Neural cell (in vitro differentiated cells): ENCODE results near the gene XDH. TPM values are rescaled to one million over a fixed set of nuclear protein-coding genes. Genes with fewer than 3 reads are reported as not detected.

Experiments used
- H2AFZ ChIP-seq: fragments of 200-600, 300-800 bp; sonication (generic), shearing (Covaris generic); 2 replicates; pipeline ENCODE4 v1.6.0; 2014; ENCODE audit warnings: low read depth, mild to moderate bottlenecking, antibody characterized with exemption, low read length, moderate library complexity
- H3F3A ChIP-seq: fragments of 200-600 bp; shearing (Covaris generic); 2 replicates; pipeline ENCODE4 v1.6.1; 2016; ENCODE audit warnings: mild to moderate bottlenecking, moderate library complexity, mixed read lengths, antibody characterized with exemption, low read length; ENCODE audit not compliant: insufficient read depth, poor library complexity, severe bottlenecking
- H3K27ac ChIP-seq: fragments of 200-600, 300-800 bp; sonication (generic), shearing (Covaris generic); 2 replicates; pipeline ENCODE4 v1.5.1; 2014; ENCODE audit warnings: mild to moderate bottlenecking, low read length, moderate library complexity
- H3K27me3 ChIP-seq: fragments of 300-800, 200-600 bp; sonication (generic), shearing (Covaris generic); 2 replicates; pipeline ENCODE4 v1.6.0; 2014; ENCODE audit warnings: mild to moderate bottlenecking, low read depth, low read length, moderate library complexity; ENCODE audit not compliant: insufficient read depth
- H3K36me3 ChIP-seq: fragments of 300-800, 200-600 bp; sonication (generic), shearing (Covaris generic); 2 replicates; pipeline ENCODE4 v1.5.1; 2014; ENCODE audit warnings: mild to moderate bottlenecking, antibody characterized with exemption, low read length, moderate library complexity; ENCODE audit not compliant: insufficient read depth
- H3K4me2 ChIP-seq: fragments of 300-800, 200-600 bp; sonication (generic), shearing (Covaris generic); 2 replicates; pipeline ENCODE4 v1.6.0; 2014; ENCODE audit warnings: mild to moderate bottlenecking, low read length
- H3K4me3 ChIP-seq: fragments of 300-800, 200-600 bp; sonication (generic), shearing (Covaris generic); 2 replicates; pipeline ENCODE4 v1.5.1; 2014; ENCODE audit warnings: mild to moderate bottlenecking, low read length, moderate library complexity
- H3K79me2 ChIP-seq: fragments of 200-600 bp; shearing (Covaris generic); replicated peaks from 2 replicates; pipeline ENCODE4 v1.6.0; 2014; ENCODE audit warnings: mild to moderate bottlenecking, low read length, moderate library complexity; ENCODE audit not compliant: insufficient read depth
- H3K9ac ChIP-seq: fragments of 300-800, 200-600 bp; sonication (generic), shearing (Covaris generic); 2 replicates; pipeline ENCODE4 v1.6.1; 2016; ENCODE audit warnings: mild to moderate bottlenecking, low read length, mixed read lengths
- H3K9me2 ChIP-seq: fragments of 200-600 bp; shearing (Covaris generic); 2 replicates; pipeline ENCODE4 v1.6.1; 2016; ENCODE audit warnings: mild to moderate bottlenecking, low read length, mixed read lengths; ENCODE audit not compliant: insufficient read depth
- H3K9me3 ChIP-seq: fragments of 200-600, 300-800 bp; sonication (generic), shearing (Covaris generic); 2 replicates; pipeline ENCODE4 v1.6.1; 2016; ENCODE audit warnings: mild to moderate bottlenecking, mixed run types, low read length, moderate library complexity, mixed read lengths
- H4K20me1 ChIP-seq: fragments of 200-600 bp; shearing (Covaris generic); 2 replicates; pipeline ENCODE4 v1.6.1; 2016; ENCODE audit warnings: mild to moderate bottlenecking, mixed run types; ENCODE audit not compliant: insufficient read depth
- CTCF ChIP-seq: fragments of 450-650 bp; IDR thresholded peaks from 2 replicates; pipeline ENCODE4 v1.5.1; 2014; ENCODE audit warnings: antibody characterized with exemption, mild to moderate bottlenecking, moderate library complexity; ENCODE audit not compliant: poor library complexity, severe bottlenecking
- EP300 ChIP-seq: fragments of 450-650 bp; conservative IDR thresholded peaks from 2 replicates; pipeline ENCODE4 v1.6.1; 2014; ENCODE audit warnings: antibody characterized with exemption, mild to moderate bottlenecking, moderate library complexity; ENCODE audit not compliant: poor library complexity, severe bottlenecking
- EZH2 ChIP-seq: fragments of 200-600, 300-800 bp; shearing (Covaris generic), sonication (generic); IDR thresholded peaks from 2 replicates; pipeline ENCODE4 v1.6.1; 2014; ENCODE audit warnings: antibody characterized with exemption, low read length, borderline replicate concordance, mild to moderate bottlenecking; ENCODE audit not compliant: insufficient read depth, poor library complexity, severe bottlenecking
- MXI1 ChIP-seq: fragments of 450-650 bp; conservative IDR thresholded peaks from 2 replicates; pipeline ENCODE4 v1.6.1; 2014; ENCODE audit warnings: antibody characterized with exemption, mild to moderate bottlenecking; ENCODE audit not compliant: poor library complexity, severe bottlenecking
- POLR2AphosphoS5 ChIP-seq: IDR thresholded peaks from 2 replicates; pipeline ENCODE4 v1.6.1; 2012
- RAD21 ChIP-seq: fragments of 450-650 bp; conservative IDR thresholded peaks from 2 replicates; pipeline ENCODE4 v1.6.1; 2014; ENCODE audit warnings: antibody characterized with exemption, mild to moderate bottlenecking, moderate library complexity
- REST ChIP-seq: IDR thresholded peaks from 2 replicates; pipeline ENCODE4 v1.6.1; 2012; ENCODE audit warnings: borderline replicate concordance
- SMC3 ChIP-seq: fragments of 450-650 bp; conservative IDR thresholded peaks from 2 replicates; pipeline ENCODE4 v1.6.1; 2014; ENCODE audit warnings: antibody characterized with exemption, mild to moderate bottlenecking, moderate library complexity; ENCODE audit not compliant: poor library complexity
- TAF1 ChIP-seq: IDR thresholded peaks from 2 replicates; pipeline ENCODE4 v1.6.1; 2012; ENCODE audit warnings: low read depth
- polyA plus RNA-seq: library from polyadenylated mRNA; depleted of rRNA; stranded (reverse); fragments of >200 nt; gene quantifications from 2 replicates; pipeline ENCODE4 v1.2.3, GENCODE V29; 2014

The XDH gene
- polyA plus RNA-seq, 1 donor from 2014 or later: 0.48 TPM

GRCh38 chr2:31378791-31379501 lies 35.6 kb downstream of the XDH start:
- Histone ChIP-seq H3K9ac (no peak overlapping the region), H3K79me2 (no peaks in the 10 kb centered on the region), H3F3A (no peaks in the 10 kb centered on the region), H2AFZ (no peak overlapping the region), H3K27me3 (no peaks in the 10 kb centered on the region), H3K9me3 (no peaks in the 10 kb centered on the region), H3K4me2 (no peak overlapping the region), H3K36me3 (no peaks in the 10 kb centered on the region), H4K20me1 (no peaks in the 10 kb centered on the region), H3K27ac (no peak overlapping the region), H3K9me2 (no peaks in the 10 kb centered on the region), H3K4me3 (no peak overlapping the region)
- TF ChIP-seq CTCF (no peak), RAD21 (no peak), TAF1 (no peak), MXI1 (no peak), POLR2AphosphoS5 (no peak), SMC3 (no peak), REST (no peak), EP300 (no peak), EZH2 (no peak)

- H3K27me3 ChIP-seq: no peaks in the 10 kb centered on the region
- no peaks in the 10 kb centered on the region for H3K9me3 ChIP-seq
- H3K36me3 ChIP-seq: no peaks in the 10 kb centered on the region
- H4K20me1 ChIP-seq: no peaks in the 10 kb centered on the region
- H3K9me2 ChIP-seq: no peaks in the 10 kb centered on the region
- H2AFZ ChIP-seq: no peak overlapping the region
- no peak overlapping the region for H3K4me3 ChIP-seq
- H3K27ac ChIP-seq: no peak overlapping the region
- TF ChIP-seq TAF1: no peak
- TF ChIP-seq RAD21: no peak
- no peak for TF ChIP-seq POLR2AphosphoS5
- TF ChIP-seq SMC3: no peak
- TF ChIP-seq CTCF: no peak
- no peak for TF ChIP-seq MXI1
- TF ChIP-seq EP300: no peak
- TF ChIP-seq REST: no peak
- no peak for TF ChIP-seq EZH2
- no peak overlapping the region for H3K4me2 ChIP-seq
- H3K79me2 ChIP-seq: no peaks in the 10 kb centered on the region
- no peak overlapping the region for H3K9ac ChIP-seq
- no peaks in the 10 kb centered on the region for H3F3A ChIP-seq
These were observed 36.2 kb downstream of the XDH start for GRCh38 chr2:31378389-31378788.
